GM19023 (cell line): Measurements from ENCODE around the gene PLPP4.

Experiments used
- ATAC-seq: cut with Tn5 transposase; IDR thresholded peaks from one replicate; pipeline ENCODE4 v1.9.1; 2021; ENCODE audit warnings: mild to moderate bottlenecking, moderate library complexity; ENCODE audit not compliant: unreplicated experiment

Gene PLPP4

DNA sequence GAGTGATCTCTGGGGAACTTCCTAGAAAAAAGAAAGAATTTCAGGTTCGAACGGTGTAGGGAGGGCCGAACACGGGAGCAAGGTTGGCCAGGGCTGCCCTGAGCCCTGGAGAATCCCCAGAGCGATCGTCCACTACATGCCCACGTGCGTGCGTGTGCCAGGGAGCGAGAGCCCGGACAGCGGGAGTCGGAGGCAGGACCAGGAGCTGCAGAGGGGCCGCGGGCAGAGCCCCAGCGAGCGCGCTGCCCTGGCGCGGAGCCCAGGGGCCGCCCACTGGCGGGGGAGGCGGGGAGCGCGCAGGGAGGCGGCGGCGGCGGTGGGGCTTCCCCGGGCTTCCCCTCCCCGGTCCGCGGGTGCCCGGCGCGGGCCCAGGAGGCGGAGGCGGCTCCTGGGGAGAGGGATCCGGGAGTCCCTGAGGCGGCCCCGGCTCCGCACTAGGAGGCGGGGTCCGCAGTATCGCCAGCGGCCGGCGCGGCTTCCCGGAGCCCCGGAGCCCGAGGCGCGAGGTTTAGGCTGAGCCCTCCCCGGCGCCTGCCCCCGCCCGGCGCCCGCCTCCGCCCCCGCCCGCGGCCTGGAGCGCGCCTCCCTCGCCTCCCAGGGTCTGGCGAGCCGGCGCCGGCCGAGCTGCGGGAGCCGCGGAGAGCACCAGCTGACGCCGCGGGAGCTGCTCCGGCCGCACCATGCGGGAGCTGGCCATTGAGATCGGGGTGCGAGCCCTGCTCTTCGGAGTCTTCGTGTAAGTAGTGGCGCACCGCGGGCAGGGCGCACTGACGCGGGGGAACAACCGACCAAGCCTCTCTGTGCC lies at the start of gene PLPP4:
TSS of gene PLPP4 (plus strand) at position 602 of the 805 bp plus-strand sequence. CDS start at position 681, 79 bp downstream.
- ATAC-seq, result no peak

DNA sequence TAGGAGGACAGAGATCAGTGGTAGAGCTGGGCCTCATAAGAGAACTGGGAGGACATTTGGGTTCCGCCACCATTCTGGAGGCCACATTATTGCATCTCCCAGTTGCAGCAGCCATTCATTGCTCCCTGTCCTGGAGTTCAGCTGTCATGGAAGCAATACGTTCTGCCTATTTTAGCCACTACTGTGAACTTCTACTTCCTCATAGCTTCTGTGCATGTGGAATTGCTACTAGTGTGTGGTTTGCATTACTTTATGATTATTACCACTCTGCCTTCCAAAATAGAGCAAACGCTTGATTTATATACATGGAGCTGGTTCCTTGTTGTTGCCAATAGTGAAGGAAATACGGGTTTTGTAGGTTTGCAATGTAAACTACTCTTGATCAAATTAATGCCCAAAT lies 47.2 kb upstream of the PLPP4 start:
- no peak for ATAC-seq

DNA sequence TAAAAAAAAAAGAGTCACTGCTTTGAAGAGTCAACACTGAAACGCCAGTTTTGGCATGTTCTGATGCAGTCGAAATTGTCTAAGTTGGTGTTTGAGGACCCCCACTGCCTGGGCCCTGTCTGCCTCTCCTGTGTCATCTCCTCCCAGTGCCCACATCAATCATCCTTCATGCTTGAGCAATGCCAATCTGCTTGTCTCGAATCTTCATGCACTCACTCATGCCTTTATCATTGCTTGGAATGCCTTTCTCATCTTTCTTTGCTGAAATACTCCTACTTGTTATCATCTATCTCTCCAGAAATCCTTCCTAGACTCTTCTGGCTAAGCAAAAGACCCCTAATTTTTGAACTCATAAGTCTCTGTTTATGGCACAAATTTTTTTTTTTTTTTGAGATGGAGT lies 42.1 kb upstream of the PLPP4 start:
- ATAC-seq, result no peak

DNA sequence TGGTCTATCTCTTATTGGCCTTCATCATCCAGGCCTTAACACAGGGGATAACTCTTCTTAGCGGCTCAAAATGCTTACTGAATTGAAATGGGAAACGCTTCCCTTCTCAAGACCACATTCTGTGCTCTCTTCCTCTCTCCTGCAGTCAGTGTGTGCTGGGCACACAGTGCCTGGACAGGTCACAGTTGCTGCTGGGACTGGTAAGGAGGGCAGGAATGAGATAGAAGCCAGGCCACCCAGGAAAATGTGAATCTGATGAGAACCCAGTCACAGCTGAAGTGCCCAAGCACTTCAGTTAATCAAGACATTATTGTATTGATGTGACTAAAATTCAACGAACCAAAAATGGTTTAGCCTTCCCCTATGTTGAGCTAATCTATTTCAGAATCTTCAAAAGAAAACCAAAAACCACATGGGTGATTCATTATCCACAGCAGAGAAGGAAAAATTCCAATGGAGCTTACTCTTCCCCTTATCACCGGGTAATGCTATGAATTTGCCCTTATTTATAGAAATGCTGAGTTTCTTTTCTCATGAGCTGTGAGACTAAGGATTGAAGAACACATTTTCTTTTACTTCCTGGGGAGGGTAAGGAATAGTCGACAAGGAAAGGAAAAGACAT lies 41.2 kb upstream of the PLPP4 start:
- no peak for ATAC-seq

DNA sequence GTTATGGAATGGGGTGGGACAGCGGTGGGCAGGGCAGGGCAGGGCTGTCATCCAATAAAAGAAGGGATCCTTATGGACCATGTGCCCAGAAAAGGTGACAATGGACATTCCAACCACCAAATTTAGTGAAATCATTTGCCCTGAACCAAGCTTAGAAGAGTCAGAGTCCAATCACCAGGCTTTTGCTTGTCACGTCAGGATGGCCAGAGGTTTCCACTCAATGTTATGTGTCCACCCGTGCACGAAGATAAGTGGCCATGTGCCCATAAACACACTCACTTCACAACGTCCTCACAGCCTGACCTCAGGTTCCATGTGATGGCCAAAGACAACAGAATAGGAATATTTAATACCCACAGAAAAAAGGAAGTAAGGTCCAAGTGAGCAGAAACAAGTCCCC lies 36.6 kb upstream of the PLPP4 start:
- ATAC-seq, result no peak

DNA sequence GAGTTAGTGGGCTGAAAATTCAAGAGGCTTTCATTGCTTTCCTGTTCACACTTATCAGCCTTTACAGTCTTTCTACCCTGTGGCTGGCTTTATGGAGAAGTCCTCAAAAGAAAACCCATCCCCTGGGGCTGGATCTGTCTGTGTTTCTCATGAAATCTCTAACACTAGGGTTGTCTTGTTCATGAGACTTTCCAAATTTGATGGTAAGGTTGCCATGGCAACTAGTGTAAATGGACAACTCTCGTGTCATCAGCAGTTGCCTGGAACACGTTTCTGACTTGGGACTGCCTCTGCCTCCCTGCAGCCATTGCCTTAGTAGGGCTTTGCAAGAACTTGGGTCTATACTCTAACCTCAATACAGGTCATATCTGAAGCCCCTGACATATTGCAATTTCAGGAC lies 35.8 kb upstream of the PLPP4 start:
- no peak for ATAC-seq

DNA sequence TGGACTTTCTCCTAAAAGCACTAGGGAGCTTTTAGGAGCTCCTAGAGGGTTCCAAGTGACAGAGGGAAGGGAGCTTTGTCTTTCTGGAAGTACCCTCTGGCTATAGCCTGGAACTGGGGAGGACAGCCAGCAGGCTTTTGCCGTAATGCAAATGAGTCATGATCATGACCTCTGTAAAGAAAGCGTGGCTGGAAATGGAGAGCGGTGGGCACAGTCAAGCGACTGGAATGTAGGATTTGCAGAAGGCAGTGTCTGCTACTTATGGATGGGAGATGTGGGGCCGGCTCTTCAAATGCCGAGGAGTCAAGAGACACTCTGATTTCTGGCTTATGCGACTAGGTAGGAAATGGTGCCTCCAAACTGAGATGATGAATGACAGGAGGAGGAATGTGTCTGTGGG lies 34.6 kb upstream of the PLPP4 start:
- no peak for ATAC-seq

DNA sequence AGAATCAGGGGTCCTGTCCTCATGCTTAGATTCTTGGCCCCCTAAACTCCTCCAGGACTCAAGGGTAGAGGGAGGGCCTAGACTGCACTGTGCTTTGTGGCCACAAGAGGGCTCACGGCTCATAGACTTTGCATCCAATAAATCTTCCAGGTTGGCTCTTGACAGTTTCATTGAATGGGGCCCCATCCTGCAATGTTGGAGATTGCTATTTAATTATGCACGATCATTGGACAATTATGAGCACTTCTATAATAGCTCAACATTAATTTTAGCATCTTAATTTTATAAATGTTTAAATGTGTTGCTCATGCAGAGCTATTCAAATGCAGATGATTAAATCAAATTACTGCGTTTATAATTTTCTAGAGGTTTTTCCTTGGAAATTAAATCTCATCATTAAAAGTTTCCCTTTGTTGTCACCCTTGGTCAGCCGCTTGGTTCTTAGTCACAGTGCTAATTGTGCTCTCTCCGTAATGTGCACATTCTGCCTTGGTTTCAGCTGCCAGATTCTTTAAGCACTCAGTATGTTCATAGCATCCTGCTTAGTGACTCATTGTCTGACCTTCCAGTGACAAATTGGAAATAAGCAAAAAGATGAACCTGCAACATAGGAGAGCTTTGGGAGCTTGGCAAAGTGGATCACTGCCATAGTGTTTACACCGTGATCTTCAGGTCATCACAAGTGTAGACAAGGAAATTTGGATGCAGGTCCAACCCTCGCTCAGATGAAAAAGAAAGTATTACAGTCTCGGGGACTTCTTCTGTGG lies 33.4 kb upstream of the PLPP4 start:
- no peak for ATAC-seq

DNA sequence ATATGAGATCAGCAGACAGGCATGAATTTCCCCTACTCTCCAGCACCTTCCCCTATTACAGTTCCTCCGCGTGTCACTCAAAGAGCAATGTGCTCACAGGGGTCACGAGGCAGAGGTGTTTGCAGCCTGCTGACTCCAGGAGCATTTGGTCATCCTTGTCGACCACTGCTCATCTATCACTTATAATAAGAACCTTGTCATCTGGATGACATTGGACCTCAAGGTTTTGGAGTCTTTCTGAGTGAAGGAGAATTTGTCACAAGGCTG lies 32.9 kb upstream of the PLPP4 start:
- no peak for ATAC-seq

DNA sequence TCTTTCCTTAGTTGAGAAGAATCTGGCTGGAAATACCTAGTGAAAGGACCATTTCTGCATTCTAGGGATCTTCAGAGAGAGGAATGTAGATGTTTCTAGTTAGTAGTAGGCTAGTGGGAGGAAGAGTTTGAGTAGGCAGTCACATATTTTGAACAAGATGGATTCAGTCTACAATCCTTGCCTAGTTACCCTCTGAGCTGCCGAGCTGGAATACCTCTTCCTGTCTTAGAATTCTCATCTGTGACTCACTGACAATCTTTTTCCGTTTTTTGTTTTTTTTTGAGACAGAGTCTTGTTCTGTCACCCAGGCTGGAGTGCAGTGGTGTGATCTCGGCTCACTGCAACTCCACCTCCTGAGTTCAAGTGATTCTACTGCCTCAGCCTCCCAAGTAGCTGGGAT lies 30.7 kb upstream of the PLPP4 start:
- no peak for ATAC-seq

DNA sequence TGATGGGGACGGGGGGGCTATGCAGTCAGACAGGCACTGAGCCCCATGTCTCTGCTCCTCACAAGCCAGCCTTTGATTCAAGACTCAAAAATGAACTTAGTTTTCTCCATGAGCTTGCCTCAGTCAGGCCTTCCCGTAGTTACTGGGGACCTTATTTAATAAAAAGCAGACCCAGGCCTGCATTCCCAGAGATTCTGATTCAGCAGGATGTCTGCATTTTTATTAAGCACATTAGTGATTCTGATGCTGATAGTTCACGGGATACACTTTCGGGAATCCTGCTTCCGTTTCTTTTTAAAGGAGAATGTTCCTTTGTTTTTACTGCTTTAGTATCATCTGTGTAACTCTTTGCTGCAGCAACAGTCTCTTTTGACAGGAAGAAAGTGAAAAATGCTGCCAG lies 28.3 kb upstream of the PLPP4 start:
- ATAC-seq, result no peak

DNA sequence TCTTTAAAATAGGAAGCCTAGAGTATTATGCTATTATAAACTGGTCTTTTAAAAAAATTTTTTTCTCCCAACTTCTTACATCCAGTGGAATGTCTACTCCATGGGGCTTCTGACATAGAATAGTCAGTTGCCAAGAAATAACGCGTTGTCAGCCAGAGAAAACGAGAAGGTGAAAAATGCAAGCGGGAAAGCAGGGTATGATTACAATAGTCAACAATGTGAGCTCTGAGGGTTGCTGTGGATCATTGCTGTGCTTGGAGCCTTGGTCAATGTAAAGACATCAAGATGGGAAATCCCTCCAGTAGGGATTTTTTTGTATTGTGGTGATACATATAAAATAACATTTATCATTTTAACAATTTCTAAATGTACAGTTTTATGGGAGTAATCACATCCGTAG lies 27.6 kb upstream of the PLPP4 start:
- ATAC-seq, result no peak

DNA sequence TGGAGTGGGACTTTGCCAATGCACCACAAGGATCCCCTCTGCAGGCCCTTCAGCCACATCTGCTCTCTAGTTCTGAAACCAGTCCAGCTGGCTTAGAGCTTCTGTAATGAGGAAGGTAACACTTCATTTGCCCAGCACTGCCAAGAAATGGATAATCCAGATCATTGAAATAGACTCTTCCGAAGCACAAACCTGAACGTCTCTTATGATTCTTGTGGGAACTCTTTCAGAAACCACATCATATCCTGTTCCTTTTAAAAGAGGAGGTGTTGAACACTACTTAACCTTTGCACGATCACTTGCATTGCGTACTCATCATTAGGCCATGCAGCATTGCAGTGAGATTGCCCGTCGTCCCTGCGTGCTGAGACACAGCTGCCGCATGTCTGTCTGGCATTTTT lies 25.8 kb upstream of the PLPP4 start:
- ATAC-seq, result no peak

DNA sequence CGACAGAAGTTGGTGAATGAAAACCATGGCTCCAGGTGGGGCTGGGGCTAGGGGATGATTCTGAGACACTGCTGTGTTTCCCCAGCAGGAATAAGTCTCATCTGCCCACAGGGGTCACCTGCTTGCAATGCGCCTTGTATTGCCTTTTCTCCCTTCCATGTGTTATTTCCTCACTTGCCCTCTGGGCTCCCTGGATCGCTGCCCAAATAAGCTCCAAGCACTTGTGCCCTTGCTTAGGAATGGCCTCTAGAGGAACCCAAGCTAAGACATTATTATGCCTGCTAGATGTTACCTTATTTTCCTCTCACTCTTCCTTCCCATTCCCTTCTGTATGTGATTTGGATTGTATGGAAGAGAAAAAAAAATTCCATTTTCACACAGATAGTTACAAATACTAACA lies 24.8 kb upstream of the PLPP4 start:
- ATAC-seq, result no peak

DNA sequence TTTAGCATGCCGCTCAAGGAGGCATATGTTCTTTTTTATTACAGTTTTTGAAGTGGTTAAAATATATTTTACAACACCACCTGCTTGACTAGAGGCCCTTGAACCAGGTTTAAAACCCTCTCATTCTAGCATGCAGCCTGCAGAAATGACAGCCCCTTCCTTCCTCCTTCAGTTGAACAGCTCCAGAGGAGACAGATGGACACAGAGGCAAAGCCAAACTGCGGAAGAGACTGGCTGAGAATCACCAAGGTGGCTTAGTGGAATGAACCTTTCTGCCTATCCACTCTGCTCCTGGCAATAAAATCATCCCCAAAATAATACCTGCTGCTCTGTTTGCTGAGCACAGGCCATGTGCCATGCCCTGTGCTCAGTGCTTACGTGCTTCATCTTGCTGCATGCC lies 23.9 kb upstream of the PLPP4 start:
- ATAC-seq, result no peak

DNA sequence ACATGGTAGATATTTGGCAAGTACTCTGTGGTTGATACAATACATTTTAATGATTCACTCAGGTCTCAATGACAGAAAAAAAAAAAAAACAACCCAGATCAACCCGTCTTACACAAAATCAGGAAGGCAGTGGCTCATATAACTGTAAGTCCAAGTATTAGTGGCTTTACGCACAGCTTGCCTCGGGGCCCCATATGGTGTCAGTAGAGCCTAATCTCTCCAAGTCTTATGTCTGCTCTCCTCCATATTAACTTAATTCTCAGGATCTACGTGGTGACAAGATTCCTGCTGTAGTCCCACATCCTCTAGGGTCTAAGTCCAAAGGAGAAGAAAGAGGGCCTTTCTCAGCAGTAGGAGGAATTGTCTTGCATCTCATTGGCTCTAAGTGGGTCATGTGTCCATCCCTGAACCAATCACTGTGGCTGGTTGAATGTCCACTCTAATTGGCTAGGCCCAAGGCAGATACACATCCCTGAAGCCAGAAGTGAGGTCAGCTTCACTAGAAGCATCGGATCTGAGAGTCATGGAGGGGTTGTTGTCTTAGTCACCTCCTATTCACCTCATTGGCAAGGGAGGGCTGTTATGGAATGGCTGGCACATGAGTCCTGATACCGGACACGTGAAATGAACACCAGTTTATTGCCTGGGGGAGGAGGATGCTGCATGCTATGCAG lies 20.5 kb upstream of the PLPP4 start:
- ATAC-seq, result no peak

DNA sequence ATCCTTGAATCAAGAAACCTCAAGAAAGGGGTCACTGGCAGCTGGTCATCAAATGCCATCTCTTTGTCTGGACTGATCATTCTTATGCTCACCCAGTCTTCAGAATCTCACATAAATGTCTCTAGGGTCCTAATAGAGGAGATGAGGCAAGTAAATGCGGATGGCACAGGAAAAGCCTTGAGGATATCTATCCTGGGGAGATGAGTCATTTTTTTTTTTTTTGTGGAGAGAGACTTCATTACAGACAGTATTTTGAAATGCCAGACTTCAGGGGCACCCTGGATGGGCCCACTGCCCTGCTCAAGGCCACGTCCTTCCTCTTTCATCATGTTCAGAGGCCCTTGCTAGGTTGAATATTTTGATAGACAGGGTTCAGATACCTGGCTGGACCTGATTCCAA lies 19.5 kb upstream of the PLPP4 start:
- ATAC-seq, result no peak

DNA sequence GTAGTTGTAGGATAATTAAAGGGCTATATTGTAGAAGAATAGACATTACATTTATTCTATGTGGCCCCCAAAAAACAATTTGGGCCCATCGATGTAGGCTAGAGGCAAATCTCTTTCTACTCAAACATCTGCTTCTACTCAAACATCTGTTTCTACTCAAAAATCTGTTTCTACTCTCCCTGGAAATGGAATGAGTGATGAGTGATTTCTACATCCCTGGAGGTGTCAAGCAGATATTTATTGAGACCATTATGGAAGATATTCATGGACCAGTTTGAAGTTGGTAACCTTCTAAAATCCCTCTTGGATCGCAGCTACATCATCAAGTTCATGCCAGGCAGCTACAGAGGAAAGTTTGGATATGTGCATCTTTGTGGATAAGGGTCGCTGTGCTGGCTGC lies 5.1 kb upstream of the PLPP4 start:
- ATAC-seq, result no peak

DNA sequence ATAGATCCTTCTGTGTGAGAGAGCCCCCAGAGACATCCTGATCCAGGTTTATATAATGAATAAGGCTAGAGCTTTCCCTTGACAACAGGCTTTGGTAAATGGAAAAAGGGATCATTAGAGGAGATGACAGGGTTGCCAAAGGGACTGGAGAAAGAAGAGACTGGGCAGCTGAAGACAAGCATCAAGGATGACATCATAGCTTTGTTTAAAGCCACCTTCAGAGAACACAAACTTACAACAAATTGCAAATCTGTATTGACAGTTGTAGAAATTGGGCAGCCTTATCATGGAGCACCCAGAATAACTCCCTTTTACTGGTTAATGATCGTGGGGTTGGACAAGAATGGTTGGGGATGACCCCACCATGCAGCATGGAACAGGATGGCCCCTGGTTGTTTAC lies 3.7 kb upstream of the PLPP4 start:
- no peak for ATAC-seq

DNA sequence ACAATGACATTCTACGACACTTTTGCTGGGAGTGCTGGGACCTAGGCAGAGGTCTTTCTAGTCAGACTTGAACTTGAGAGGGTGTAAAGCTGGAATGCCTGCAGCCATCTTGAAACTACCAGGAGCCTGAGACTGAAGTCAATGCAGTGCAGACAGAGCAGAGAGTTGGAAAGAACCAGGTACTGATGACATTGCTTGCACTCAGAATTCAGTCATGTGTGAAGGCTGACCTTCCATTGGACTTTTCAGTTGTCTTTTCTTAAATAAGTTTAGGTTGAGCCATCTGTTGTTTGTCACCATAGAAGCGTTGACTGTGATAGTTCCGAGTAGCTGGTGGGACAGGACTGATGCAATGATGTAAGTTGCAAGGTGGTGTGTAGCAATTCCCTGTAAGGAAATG lies 3.1 kb upstream of the PLPP4 start:
- no peak for ATAC-seq

DNA sequence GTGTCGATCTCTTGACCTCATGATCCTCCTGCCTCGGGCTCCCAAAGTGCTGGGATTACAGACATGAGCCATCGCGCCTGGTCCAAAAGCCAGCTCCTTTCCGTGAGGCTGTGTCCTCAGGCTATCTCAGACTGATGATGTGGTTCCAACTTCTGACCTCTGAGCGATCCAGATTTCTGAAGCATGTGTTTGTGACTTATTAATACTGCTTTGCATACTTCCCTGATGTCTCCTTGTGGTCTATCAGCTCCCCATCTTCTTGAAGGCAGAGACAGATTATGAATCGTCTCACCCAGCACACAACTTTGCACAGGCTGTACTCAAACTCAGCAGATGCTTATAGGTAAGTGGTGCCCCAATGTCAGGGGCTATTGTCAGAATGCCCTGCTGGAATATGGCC lies 2.0 kb upstream of the PLPP4 start:
- ATAC-seq, result no peak

DNA sequence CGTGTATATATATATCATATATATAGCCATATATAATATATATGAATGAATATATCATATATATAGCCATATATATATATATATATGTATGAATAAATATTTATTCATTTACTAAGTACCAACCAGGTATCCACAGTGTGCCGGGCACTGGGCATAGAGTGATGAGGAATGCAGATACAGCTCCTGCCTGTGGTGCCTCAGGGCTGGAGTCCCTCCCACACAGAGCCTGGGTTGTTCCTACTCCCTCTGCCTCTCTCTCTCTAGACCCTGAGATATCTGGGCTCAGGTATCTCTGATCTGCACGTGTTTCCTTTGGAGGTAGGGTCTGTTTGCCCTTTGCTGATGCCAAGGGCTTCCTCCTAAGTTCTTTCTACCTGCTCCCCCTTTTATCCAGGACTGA lies 1.4 kb upstream of the PLPP4 start:
- no peak for ATAC-seq
